ENCODE results near the gene CASP10. TPM values are rescaled to one million over a fixed set of nuclear protein-coding genes. Genes with fewer than 3 reads are reported as not detected.

Gene CASP10
- total and polyA plus RNA-seq, 2 of the 13 experiments (the other 11 are each of a cell fraction or from before 2014, with no cell fraction given): 22.2 to 23.8 TPM

GRCh38 chr2:201231781-201232466 is 49.0 kb downstream of the CASP10 start (continued):
- peak; percentile 83 for TF ChIP-seq REPIN1 (CRISPR knock-in tag; IDR thresholded peaks at IDR 0.05; ENCODE audit: borderline replicate concordance, low read depth)
- peak; percentile 85 for TF ChIP-seq SSRP1 (CRISPR knock-in tag; IDR thresholded peaks at IDR 0.05)
- peak; percentile 36; the same call in 1 of the 2 replicates for TF ChIP-seq PITX1 (CRISPR knock-in tag; IDR thresholded peaks at IDR 0.05)
- peak; percentile 40; the same call in 1 of the 2 replicates for TF ChIP-seq MYC (CRISPR knock-in tag; IDR thresholded peaks at IDR 0.05; ENCODE audit: borderline replicate concordance)
- TF ChIP-seq AGO1 (IDR thresholded peaks at IDR 0.05; ENCODE audit: low read depth, low read length, poor library complexity, severe bottlenecking): no peak
- TF ChIP-seq ZNF7 (CRISPR knock-in tag; IDR thresholded peaks at IDR 0.05): no peak
- no peak for TF ChIP-seq ZNF446 (CRISPR knock-in tag; IDR thresholded peaks at IDR 0.05)
- peak; percentile 42; the same call in 1 of the 2 replicates for TF ChIP-seq BORCS8-MEF2B (CRISPR knock-in tag; IDR thresholded peaks at IDR 0.05)
- no peak for TF ChIP-seq ZNF546 (CRISPR knock-in tag; conservative IDR thresholded peaks at IDR 0.05)
- peak in 1 of 2 experiments; percentile 94; a peak in 2 of 4 replicates for TF ChIP-seq KLF16 (CRISPR knock-in tag; IDR thresholded peaks at IDR 0.05)
- peak; percentile 84 for TF ChIP-seq IKZF4 (CRISPR knock-in tag; IDR thresholded peaks at IDR 0.05; ENCODE audit: borderline replicate concordance, low read depth, not compliant biosample characterization)
- TF ChIP-seq ZNF276 (CRISPR knock-in tag; IDR thresholded peaks at IDR 0.05; ENCODE audit: low read depth): no peak
- no peak for TF ChIP-seq HIC2 (CRISPR knock-in tag; IDR thresholded peaks at IDR 0.05; ENCODE audit: low read depth)
- peak; percentile 52; the same call in 1 of the 2 replicates for TF ChIP-seq SP5 (CRISPR knock-in tag; IDR thresholded peaks at IDR 0.05; ENCODE audit: borderline replicate concordance, low read depth)
- TF ChIP-seq ZFP41 (CRISPR knock-in tag; IDR thresholded peaks at IDR 0.05; ENCODE audit: borderline replicate concordance): no peak
- peak; percentile 75; the same call in 1 of the 2 replicates for TF ChIP-seq ZNF329 (CRISPR knock-in tag; IDR thresholded peaks at IDR 0.05; ENCODE audit: low read depth)
- TF ChIP-seq HMGXB4 (CRISPR knock-in tag; IDR thresholded peaks at IDR 0.05; ENCODE audit: borderline replicate concordance in 1 of 2, low read depth in 1 of 2): peak; percentile 96 to 98; a peak in 3 of 4 replicates

All from HepG2 (cell line).